Left renal pelvis (tissue), 4 donors: ENCODE results near the gene NDUFB10. TPM values are rescaled to one million over a fixed set of nuclear protein-coding genes. Genes with fewer than 3 reads are reported as not detected.

Experiments
- DNase-seq, 4 donors: peaks; one replicate each; pipeline ENCODE4 v3.0.0-alpha.2; 2013; ENCODE audit warnings: low read depth in 4 of 4, low spot score in 3 of 4
- polyA plus RNA-seq, 4 donors: library from polyadenylated mRNA; unstranded; fragments of 120-200 nt; gene quantifications; one replicate each; pipeline ENCODE4 v1.2.1, GENCODE V29; 2013; ENCODE audit not compliant: insufficient read length in 4 of 4

NDUFB10 gene
- polyA plus RNA-seq, 4 donors: 86.4 to 134 (median 128) TPM

DNA sequence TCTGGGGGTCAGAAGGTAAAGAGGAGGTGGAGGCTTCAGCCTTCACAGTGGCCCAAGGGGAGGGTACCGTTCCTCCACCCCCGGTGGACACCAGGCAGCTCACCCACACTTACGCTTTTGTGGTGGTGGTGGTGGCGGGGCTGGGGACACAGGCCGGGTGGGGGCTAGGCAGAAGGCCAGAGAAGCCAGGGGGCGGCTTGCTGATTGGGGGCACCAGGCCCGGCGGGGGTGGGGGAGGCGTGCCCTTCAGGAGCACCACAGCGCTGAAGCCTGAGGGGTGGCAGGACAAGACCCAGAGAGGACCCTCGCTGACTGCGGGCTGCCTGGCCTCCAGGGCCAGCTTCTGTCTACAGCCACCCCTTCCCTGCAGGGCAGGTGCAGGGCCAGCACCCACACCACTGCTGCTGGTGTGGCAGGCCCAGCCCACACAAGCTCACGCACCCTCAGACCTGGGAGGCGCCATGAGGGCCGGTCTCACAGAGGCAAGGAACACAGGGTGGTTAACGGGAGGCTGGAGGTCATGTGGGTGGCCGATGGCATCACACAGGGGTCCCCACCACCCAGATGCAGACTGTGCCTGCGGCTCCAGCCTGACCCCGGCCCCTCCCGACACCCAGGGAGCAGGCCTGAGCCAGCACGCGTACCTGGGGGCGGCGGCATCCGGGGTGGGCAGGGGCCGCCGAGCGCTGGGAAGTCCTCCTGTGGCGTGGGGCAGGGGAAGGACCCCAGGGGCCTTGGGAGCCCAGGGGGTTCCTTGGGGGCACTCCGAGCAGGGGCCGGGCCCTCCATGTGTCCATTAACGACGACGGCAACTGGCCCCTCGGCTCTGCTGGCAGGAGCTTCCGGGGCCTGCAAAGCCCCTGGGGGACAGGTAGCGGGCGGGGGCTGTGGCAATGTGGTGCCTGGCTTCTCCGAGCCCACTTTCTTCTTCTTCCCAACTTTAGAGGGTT lies 39.8 kb downstream of the NDUFB10 start:
- no peak for DNase-seq

DNA sequence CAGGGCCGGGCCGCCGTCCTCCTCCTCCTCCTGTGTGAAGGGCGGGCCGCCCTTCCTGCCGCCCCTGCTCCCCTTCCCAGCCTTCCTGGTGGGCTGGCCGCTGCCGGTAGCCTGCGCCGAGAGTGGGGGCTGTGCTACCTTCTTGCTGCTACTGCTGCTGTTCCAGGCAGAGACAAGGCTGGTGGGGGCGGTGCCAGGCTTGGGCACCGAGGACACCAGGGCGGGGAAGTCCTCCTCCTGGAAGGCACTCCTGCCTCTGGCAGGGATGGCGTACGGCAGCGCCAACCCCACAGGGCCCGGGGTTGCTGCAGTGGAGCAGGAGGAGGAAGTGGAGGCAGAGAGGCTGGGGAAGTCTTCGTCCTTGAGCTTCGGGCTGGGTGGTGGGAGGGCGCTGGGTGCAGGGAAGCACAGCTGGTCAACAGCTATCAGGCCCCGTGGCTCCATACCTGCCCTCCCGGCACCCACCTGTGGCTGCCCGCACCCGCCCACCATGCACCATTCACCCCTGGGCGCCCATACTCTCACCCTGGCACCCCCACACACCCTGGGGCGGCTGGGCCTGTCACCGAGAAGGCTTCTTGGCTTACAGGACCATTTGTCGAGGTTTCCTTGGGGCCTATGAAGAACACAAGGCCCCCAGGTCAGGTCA lies 40.7 kb downstream of the NDUFB10 start:
- no peak for DNase-seq

DNA sequence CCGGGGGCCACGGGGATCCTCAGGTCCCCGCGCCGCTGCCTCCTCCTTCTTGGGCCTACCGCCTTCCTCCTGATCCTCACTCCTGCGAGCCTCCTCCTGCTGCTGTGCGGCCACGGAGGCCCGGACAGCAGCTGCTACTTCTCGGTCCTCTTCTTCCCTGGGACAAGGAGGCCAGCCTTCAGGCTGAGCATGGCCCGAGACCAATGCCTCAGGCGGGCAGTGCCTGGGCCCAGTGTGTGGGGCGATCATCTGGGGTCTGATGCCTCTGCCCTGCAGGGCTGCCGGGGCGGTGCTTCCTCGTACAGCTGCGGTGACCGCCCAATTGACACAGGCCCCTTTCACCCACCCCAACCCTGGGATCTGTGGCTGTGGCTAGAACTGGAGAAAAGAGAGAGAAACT lies 41.7 kb downstream of the NDUFB10 start:
- DNase-seq: no peak

GRCh38 chr16:2001456-2002355 lies 42.4 kb downstream of the NDUFB10 start:
- no peak for DNase-seq

DNA sequence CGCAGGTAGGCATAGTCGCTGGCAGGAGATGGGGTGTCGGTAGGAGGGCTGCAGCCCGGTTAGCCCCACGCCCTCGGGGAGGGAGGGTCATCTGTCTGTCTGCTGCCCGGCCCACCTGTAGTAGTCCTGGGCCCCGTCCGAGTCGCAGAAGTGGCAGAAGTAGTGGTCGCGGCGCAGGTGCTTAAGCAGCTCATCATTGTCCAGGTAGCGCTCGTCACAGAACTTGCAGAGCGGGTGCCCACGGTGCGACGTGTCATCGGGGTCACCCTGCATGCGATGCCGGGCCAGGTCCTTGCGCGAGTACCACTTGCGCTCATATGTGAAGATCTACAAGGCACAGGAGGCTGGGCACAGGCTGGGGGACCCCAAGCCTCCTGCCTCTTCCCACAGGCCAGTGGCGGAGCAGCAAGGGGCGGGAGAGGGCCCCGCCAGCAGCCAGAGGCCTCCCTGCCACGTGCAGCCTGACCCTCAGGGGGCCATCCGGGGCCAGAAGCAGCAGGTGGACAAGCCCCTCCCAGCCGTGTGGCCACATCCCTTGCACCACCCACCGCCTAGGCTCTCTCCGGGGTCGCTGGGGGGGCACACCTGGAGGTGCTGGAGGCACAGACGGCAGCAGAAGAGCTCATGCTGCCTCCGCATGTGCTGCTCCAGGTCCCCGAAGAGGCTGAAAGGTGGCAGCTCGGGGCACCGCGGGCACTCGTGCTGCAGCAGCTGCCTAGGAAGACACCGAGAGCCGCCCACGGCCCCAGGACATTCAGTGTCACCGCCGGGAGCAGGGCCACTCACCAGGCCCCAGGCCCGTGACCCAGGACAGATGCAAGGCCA lies 43.3 kb downstream of the NDUFB10 start:
- no peak for DNase-seq

- DNase-seq: no peak
These were observed 44.0 kb downstream of the NDUFB10 start for GRCh38 chr16:2003231-2003826.

- DNase-seq: peak in 1 of 4 donors; percentile 70
These were observed 44.7 kb downstream of the NDUFB10 start for GRCh38 chr16:2003827-2004641.

GRCh38 chr16:2004795-2005517 lies 45.6 kb downstream of the NDUFB10 start:
- no peak for DNase-seq

DNA sequence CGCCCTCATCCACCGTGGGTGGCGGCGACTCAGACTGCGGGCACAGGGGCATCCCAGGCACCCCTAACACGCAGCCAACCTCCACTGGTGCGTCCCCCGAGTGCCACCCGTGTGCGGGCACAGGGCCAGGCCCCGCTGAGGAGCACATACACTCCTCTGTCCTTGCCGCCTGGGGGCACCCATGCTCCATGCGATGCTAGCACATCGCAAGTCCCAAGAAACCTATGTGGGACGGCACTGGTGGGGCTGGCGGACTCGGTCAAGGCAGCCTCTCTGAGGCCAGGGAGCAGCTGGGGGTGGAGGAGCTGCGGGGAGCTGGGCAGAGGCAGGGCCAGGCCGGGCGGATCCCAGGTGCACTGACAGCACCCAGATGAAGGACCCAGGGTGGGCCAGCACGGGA lies 46.3 kb downstream of the NDUFB10 start:
- DNase-seq: no peak

GRCh38 chr16:2006317-2006716 lies 47.0 kb downstream of the NDUFB10 start:
- DNase-seq: no peak

GRCh38 chr16:2007081-2007836 lies 47.9 kb downstream of the NDUFB10 start:
- DNase-seq: no peak

DNA sequence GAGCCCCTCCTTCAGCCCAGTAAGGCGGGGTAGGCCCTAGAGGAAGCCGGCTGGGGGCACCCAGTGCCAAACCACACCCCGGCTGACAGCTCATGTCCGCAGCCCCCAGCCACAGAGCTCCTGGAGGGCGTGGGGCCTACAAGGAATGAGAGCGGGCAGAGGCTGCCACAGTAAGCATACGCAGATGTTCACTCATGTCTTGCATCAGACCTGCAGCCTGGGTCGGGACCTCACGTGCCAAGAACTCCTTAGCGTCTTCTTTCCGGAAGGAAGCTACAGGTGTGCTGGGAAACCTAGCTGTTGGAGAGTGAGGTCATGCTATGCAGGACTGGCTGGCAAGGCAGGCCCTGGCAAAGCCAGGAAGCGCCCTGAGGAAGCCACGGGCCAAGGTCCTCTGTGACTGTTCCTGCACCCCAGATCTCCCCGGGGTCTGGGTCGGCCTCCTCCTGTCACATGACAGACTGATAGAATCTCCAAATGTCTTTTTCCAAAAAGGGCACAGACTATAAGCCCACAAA lies 48.7 kb downstream of the NDUFB10 start:
- no peak for DNase-seq

DNA sequence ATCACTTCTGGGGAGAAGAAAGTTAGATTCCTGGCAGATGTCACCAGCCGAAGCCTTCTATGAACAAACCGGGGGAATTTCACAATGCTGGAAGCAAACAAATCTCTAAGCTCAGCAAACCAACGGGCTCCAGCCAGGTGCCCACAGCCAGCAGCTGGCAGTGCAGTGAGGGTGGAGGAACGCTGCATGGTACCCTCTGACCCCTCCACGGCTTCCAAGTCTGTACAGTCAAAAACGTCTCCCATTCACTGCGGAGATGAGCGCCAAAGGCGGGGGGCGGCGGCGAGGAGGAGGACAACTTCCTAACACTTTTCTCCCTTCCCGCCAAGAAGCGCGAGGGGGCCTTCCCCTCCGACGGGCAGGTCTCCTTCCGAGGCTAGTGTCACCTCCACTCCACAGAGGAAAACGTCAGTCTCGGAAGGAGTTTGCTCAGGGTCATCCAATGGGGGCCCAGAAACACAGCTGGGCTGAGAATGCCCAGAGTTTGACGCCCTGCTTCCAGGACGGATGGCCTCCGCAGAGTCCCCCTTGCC lies 49.4 kb downstream of the NDUFB10 start:
- DNase-seq: no peak

DNA sequence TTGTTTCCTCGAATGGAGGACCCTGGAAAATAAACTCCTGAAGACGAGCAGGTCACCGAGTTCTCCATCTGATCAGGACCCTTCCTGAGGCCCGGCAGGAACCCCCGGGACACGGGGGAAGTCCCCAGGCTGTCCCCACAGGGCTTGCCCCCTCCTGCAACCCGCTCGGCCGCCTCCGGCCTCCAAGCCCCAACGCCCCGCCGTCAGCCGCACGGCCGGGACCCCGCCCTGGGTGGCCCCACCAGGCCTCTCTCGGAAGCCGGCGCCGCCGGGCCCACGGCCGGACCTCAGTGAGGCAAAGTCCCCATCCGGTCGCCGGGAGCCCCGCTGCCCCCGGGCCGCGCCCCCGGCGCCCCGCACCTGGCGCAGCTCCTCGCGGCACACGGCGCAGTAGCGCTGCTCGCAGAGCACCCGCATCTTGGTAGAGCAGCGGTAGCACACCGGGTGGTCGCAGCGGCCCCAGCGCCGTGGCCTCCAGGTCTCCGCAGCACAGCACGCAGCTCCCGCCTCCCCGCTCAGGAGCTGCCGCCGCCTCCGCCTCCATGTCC lies 49.9 kb downstream of the NDUFB10 start:
- DNase-seq: no peak

- DNase-seq: peak in 1 of 4 donors; percentile 75
These were observed 50.6 kb downstream of the NDUFB10 start, which contains the start of gene ZNF598 for GRCh38 chr16:2009791-2010510. Gene ZNF598 (minus strand): TSS chr16:2009821.
